Stimulated activated CD8-positive, alpha-beta memory T cell treated with anti-CD3 and anti-CD28 coated beads, Interleukin-15, amount 100 ng/mL, for 4 hours (primary cell): ENCODE data around the gene SEH1L.
"Not testable (repeated sequence)": the region's sequence is repeated elsewhere in the genome, so short reads cannot be mapped to it uniquely, and the experiment has no call there.

Source experiments
- DNase-seq, 2 donors: peaks; one replicate each; pipeline ENCODE4 v3.0.0-alpha.2; 2020; ENCODE audit warnings: low read depth in 2 of 2

SEH1L gene

GRCh38 chr18:12943215-12943614 is 4.6 kb upstream of the SEH1L start:
- DNase-seq = no peak

GRCh38 chr18:12944709-12945108 is 3.1 kb upstream of the SEH1L start:
- DNase-seq = no peak

- DNase-seq = no peak
Measured at GRCh38 chr18:12946549-12947284, 1.1 kb upstream of the SEH1L start.

- peak; percentile 98 for DNase-seq
Measured at GRCh38 chr18:12948050-12948804, 416 bp downstream of the SEH1L start.

- DNase-seq = no peak
Measured at GRCh38 chr18:12958478-12958877, 10.7 kb downstream of the SEH1L start.

- DNase-seq = no peak
Measured at GRCh38 chr18:12960395-12960794, 12.6 kb downstream of the SEH1L start.

- DNase-seq = no peak
Measured at GRCh38 chr18:12960853-12961397, 13.1 kb downstream of the SEH1L start.

- no peak for DNase-seq
Measured at GRCh38 chr18:12963069-12963468, 15.3 kb downstream of the SEH1L start.

- DNase-seq = no peak
Measured at GRCh38 chr18:12968115-12968514, 20.3 kb downstream of the SEH1L start.

GRCh38 chr18:12968619-12969018 is 20.8 kb downstream of the SEH1L start:
- no peak for DNase-seq

- no peak for DNase-seq
Measured at GRCh38 chr18:12973562-12974213, 25.9 kb downstream of the SEH1L start.

- no peak for DNase-seq
Measured at GRCh38 chr18:12975488-12975887, 27.7 kb downstream of the SEH1L start.

GRCh38 chr18:12976305-12976704 is 28.5 kb downstream of the SEH1L start:
- no peak for DNase-seq

- DNase-seq = not testable (repeated sequence)
Measured at GRCh38 chr18:12980065-12980464, 32.3 kb downstream of the SEH1L start.

GRCh38 chr18:12989397-12990122 is 41.7 kb downstream of the SEH1L start:
- DNase-seq = no peak

- peak; percentile 23 to 33 for DNase-seq
Measured at GRCh38 chr18:12990123-12990475, 42.3 kb downstream of the SEH1L start.

GRCh38 chr18:12990641-12990966 is 42.8 kb downstream of the SEH1L start:
- DNase-seq = no peak

- peak; percentile 92 to 94 for DNase-seq
Measured at GRCh38 chr18:12990967-12991820, 43.4 kb downstream of the SEH1L start, which contains the start of gene CEP192. Gene CEP192 (plus strand): TSS chr18:12991362. CDS start chr18:12999425, 8,063 bp downstream.

GRCh38 chr18:12991821-12992179 is 44.0 kb downstream of the SEH1L start:
- no peak for DNase-seq

GRCh38 chr18:12993439-12993838 is 45.6 kb downstream of the SEH1L start:
- no peak for DNase-seq

- no peak for DNase-seq
Measured at GRCh38 chr18:12995424-12995823, 47.6 kb downstream of the SEH1L start.
